AG08395 (cell line): Measurements from ENCODE around the gene GRIFIN.

ENCODE experiments used
- DNase-seq: peaks from one replicate; pipeline ENCODE4 v3.0.0; 2012; ENCODE audit warnings: mixed read lengths, low spot score

The GRIFIN gene

GRCh38 chr7:2498708-2499107, 22.5 kb upstream of the GRIFIN start:
- DNase-seq = no peak

GRCh38 chr7:2497500-2498336, 21.5 kb upstream of the GRIFIN start:
- DNase-seq = no peak

- no peak for DNase-seq
Measured at GRCh38 chr7:2497065-2497464, 20.9 kb upstream of the GRIFIN start.

- DNase-seq = no peak
Measured at GRCh38 chr7:2496375-2496774, 20.2 kb upstream of the GRIFIN start.

GRCh38 chr7:2495418-2496299, 19.5 kb upstream of the GRIFIN start:
- DNase-seq = no peak

GRCh38 chr7:2494191-2495130, 18.3 kb upstream of the GRIFIN start:
- no peak for DNase-seq

GRCh38 chr7:2493205-2494164, 17.3 kb upstream of the GRIFIN start:
- peak; percentile 50 for DNase-seq

GRCh38 chr7:2492038-2492437, 15.8 kb upstream of the GRIFIN start:
- no peak for DNase-seq

GRCh38 chr7:2490181-2490651, 14.0 kb upstream of the GRIFIN start:
- no peak for DNase-seq

GRCh38 chr7:2488681-2489080, 12.5 kb upstream of the GRIFIN start:
- DNase-seq = no peak

- peak; percentile 75 for DNase-seq
Measured at GRCh38 chr7:2488272-2488645, 12.1 kb upstream of the GRIFIN start.

GRCh38 chr7:2487586-2488271, 11.5 kb upstream of the GRIFIN start:
- no peak for DNase-seq

GRCh38 chr7:2484868-2485267, 8.7 kb upstream of the GRIFIN start:
- DNase-seq = no peak

- no peak for DNase-seq
Measured at GRCh38 chr7:2483494-2483893, 7.3 kb upstream of the GRIFIN start.

- DNase-seq = no peak
Measured at GRCh38 chr7:2482725-2483451, 6.7 kb upstream of the GRIFIN start.

GRCh38 chr7:2481195-2481594, 5.0 kb upstream of the GRIFIN start:
- DNase-seq = no peak

- DNase-seq = no peak
Measured at GRCh38 chr7:2480070-2480408, 3.8 kb upstream of the GRIFIN start.

- no peak for DNase-seq
Measured at GRCh38 chr7:2479276-2480069, 3.3 kb upstream of the GRIFIN start.

- DNase-seq = no peak
Measured at GRCh38 chr7:2478800-2479199, 2.6 kb upstream of the GRIFIN start.
